HepG2 (cell line): ENCODE results near the gene EPB41L2. TPM values are rescaled to one million over a fixed set of nuclear protein-coding genes. Genes with fewer than 3 reads are reported as not detected.

Experiments
- ATAC-seq: fragments of 200-7000 bp; cut with Tn5 transposase; 3 replicates; pipeline ENCODE4 v1.9.1; 2020; ENCODE audit warnings: mild to moderate bottlenecking, moderate library complexity
- BruUV-seq: library from RNA; stranded (reverse); fragments of 400-500 nt; replicated peaks from 2 replicates; lab custom pipeline; 2021; lab: Mats Ljungman, UMichigan
- CTCF ChIA-PET: fragments of 300-600 bp; formaldehyde crosslinking; extraction: SDS; loops from one replicate; lab custom pipeline; 2021; ENCODE audit warnings: low total read pairs, inconsistent platforms, low intra/inter-chr PET ratio; lab: Yijun Ruan, JAX
- POLR2A ChIA-PET: fragments of 350-600 bp; sonication (Branson Sonifier 250); formaldehyde crosslinking; loops from one replicate; lab custom pipeline; 2020; ENCODE audit warnings: antibody characterized with exemption, inconsistent platforms; lab: Yijun Ruan, JAX
- DNase-seq: peaks from one replicate; pipeline ENCODE4 v3.0.0-alpha.2; 2015; ENCODE audit warnings: low spot score
- FAIRE-seq: peaks from 3 replicates; lab custom pipeline; 2011; peaks lifted over from hg19 to GRCh38; lab: Jason Lieb, UNC
- H2AFZ ChIP-seq: one replicate; pipeline ENCODE4 v1.6.1; 2011; ENCODE audit warnings: low read length, inconsistent platforms
- H3K27ac ChIP-seq: fragments of 300-600 bp; 3 replicates; pipeline ENCODE4 v1.8.0; 2011; ENCODE audit warnings: mixed run types, mild to moderate bottlenecking, mixed read lengths, low read length, inconsistent platforms; ENCODE audit not compliant: insufficient read depth; ENCODE audit errors: extremely low read length
- H3K27me3 ChIP-seq, 2 experiments: fragments of 200-600 bp in 1 of 2; 2 replicates in 1 of 2; 3 replicates in 1 of 2; pipeline versions ENCODE4 v1.6.0 to v1.8.0; 2011; ENCODE audit warnings: low read length in 2 of 2, mild to moderate bottlenecking in 2 of 2, moderate library complexity in 2 of 2, inconsistent platforms in 1 of 2; ENCODE audit not compliant: insufficient read depth in 2 of 2, control insufficient read depth in 1 of 2
- H3K36me3 ChIP-seq, 2 experiments: fragments of 200-600 bp in 1 of 2; replicated peaks in 1 of 2; 2 replicates in 1 of 2; 3 replicates in 1 of 2; pipeline versions ENCODE4 v1.5.1 to v1.8.0; 2011; ENCODE audit warnings: low read length in 2 of 2, inconsistent platforms in 1 of 2; ENCODE audit not compliant: insufficient read depth in 2 of 2, control insufficient read depth in 1 of 2
- H3K4me1 ChIP-seq: 2 replicates; pipeline ENCODE4 v1.5.1; 2012; ENCODE audit warnings: low read length, inconsistent platforms; ENCODE audit not compliant: insufficient read depth
- H3K4me2 ChIP-seq: 2 replicates; pipeline ENCODE4 v1.6.0; 2011; ENCODE audit warnings: low read depth, low read length, inconsistent platforms
- H3K4me3 ChIP-seq, 3 experiments: fragments of 200-600 bp in 1 of 3; sonication (generic), shearing (Covaris generic) in 1 of 3; replicated peaks in 1 of 3; 2 replicates each; pipeline ENCODE4 v1.5.1; 2011 to 2016; ENCODE audit warnings: low read length in 3 of 3, inconsistent platforms in 2 of 3, low read depth in 2 of 3, mild to moderate bottlenecking in 2 of 3, control low read depth in 1 of 3, mixed read lengths in 1 of 3; ENCODE audit not compliant: insufficient read depth in 1 of 3
- H3K79me2 ChIP-seq: one replicate; pipeline ENCODE4 v1.6.1; 2011; ENCODE audit warnings: low read length, inconsistent platforms; ENCODE audit not compliant: insufficient read depth
- H3K9ac ChIP-seq: 2 replicates; pipeline ENCODE4 v1.6.0; 2011; ENCODE audit warnings: mild to moderate bottlenecking, low read depth, low read length, inconsistent platforms; ENCODE audit not compliant: insufficient read depth
- H3K9me3 ChIP-seq: 2 replicates; pipeline ENCODE4 v1.5.1; 2012; ENCODE audit warnings: mild to moderate bottlenecking, low read length
- H4K20me1 ChIP-seq: 2 replicates; pipeline ENCODE4 v1.6.0; 2011; ENCODE audit warnings: inconsistent platforms, mild to moderate bottlenecking, low read length, moderate library complexity; ENCODE audit not compliant: insufficient read depth
- ATF7 ChIP-seq, 2 experiments: fragments of 450-650 bp in 1 of 2; sonication (generic) in 1 of 2; formaldehyde crosslinking in 1 of 2; IDR thresholded peaks; 2 replicates each; pipeline versions ENCODE4 v1.4.0 to v1.6.1; 2016 to 2020; ENCODE audit warnings: antibody characterized with exemption in 1 of 2, mild to moderate bottlenecking in 1 of 2, missing genetic modification reagents in 1 of 2
- KAT2B ChIP-seq: fragments of 150-350 bp; IDR thresholded peaks from 2 replicates; pipeline ENCODE4 v1.6.1; 2014; ENCODE audit warnings: low read depth, low read length, borderline replicate concordance
- KLF11 ChIP-seq: IDR thresholded peaks from 2 replicates; pipeline ENCODE4 v1.6.1; 2016; ENCODE audit warnings: missing compliant biosample characterization
- PITX1 ChIP-seq: sonication (generic); formaldehyde crosslinking; IDR thresholded peaks from 2 replicates; pipeline ENCODE4 v1.5.1; 2020; ENCODE audit warnings: mild to moderate bottlenecking, missing genetic modification reagents
- RBM39 ChIP-seq: fragments of 200-400 bp; formaldehyde crosslinking; IDR thresholded peaks from one replicate; pipeline ENCODE4 v1.6.1; 2018; ENCODE audit warnings: antibody characterized with exemption, mild to moderate bottlenecking, low read depth, low read length; ENCODE audit not compliant: poor library complexity, severe bottlenecking
- RORA ChIP-seq: sonication (generic); formaldehyde crosslinking; IDR thresholded peaks from 2 replicates; pipeline ENCODE4 v1.5.0; 2020; ENCODE audit warnings: mild to moderate bottlenecking, missing genetic modification reagents, moderate library complexity
- TRIM24 ChIP-seq: sonication (generic); formaldehyde crosslinking; IDR thresholded peaks from 2 replicates; pipeline ENCODE4 v1.8.0; 2022; ENCODE audit warnings: mild to moderate bottlenecking, missing genetic modification reagents
- ZBTB8A ChIP-seq: sonication (generic); formaldehyde crosslinking; IDR thresholded peaks from 2 replicates; pipeline ENCODE4 v1.4.0; 2020; ENCODE audit warnings: mild to moderate bottlenecking, low read depth, missing genetic modification reagents, borderline replicate concordance
- ZNF33A ChIP-seq: sonication (generic); formaldehyde crosslinking; IDR thresholded peaks from 2 replicates; pipeline ENCODE4 v1.5.1; 2020; ENCODE audit warnings: missing genetic modification reagents, mild to moderate bottlenecking, moderate library complexity, borderline replicate concordance
- ZNF350 ChIP-seq: sonication (generic); formaldehyde crosslinking; IDR thresholded peaks from 2 replicates; pipeline ENCODE4 v1.4.0; 2020; ENCODE audit warnings: mild to moderate bottlenecking, low read depth, missing genetic modification reagents, borderline replicate concordance
- ZNF576 ChIP-seq: sonication (generic); formaldehyde crosslinking; IDR thresholded peaks from 2 replicates; pipeline ENCODE4 v1.4.0; 2020; ENCODE audit warnings: mild to moderate bottlenecking, missing genetic modification reagents
- ZNF747 ChIP-seq: sonication (generic); formaldehyde crosslinking; IDR thresholded peaks from 2 replicates; pipeline ENCODE4 v1.8.1; 2023; ENCODE audit warnings: missing genetic modification reagents, mild to moderate bottlenecking, borderline replicate concordance
- ZNF780A ChIP-seq: sonication (generic); formaldehyde crosslinking; IDR thresholded peaks from 2 replicates; pipeline ENCODE4 v1.8.0; 2022; ENCODE audit warnings: mild to moderate bottlenecking, missing genetic modification reagents, moderate library complexity
- ZNF891 ChIP-seq: sonication (generic); formaldehyde crosslinking; IDR thresholded peaks from 2 replicates; pipeline ENCODE4 v1.5.0; 2020; ENCODE audit warnings: mild to moderate bottlenecking, missing genetic modification reagents
- WGBS: methylation state at CpG from one replicate; pipeline ENCODE4 v1.1.6; 2017; ENCODE audit warnings: low lambda C conversion rate; 5-methylcytosine and 5-hydroxymethylcytosine counted together
- in situ Hi-C: cut with HindIII; loops from 2 replicates; pipeline ENCODE4 v1.10.0; 2017; ENCODE audit warnings: low pct_unique_long_range_greater_than_20kb; ENCODE audit not compliant: extremely low pct_ligation_motif_present
- intact Hi-C: fragments of 100-400 bp; cut with micrococcal nuclease; formaldehyde crosslinking; loops from one replicate; pipeline ENCODE4 v1.10.0; 2022; ENCODE audit not compliant: unreplicated experiment
- polyA plus RNA-seq, 8 experiments: library from polyadenylated mRNA; depleted of rRNA in 3 of 8; stranded (reverse) in 7 of 8; unstranded in 1 of 8; fragments of >200 nt; fragmentation: Illumina TruSeq in 4 of 8; extraction: Trizol in 4 of 8; gene quantifications; 2 replicates each; pipeline versions ENCODE4 v1.2.1 to v1.2.3, GENCODE V29; 2011 to 2016; ENCODE audit warnings: low read depth in 4 of 8, missing spikeins in 1 of 8, mixed read lengths in 1 of 8; ENCODE audit not compliant: insufficient read depth in 1 of 8
- total RNA-seq, 5 experiments: library from RNA; depleted of rRNA; stranded (reverse); fragments of >200 nt; fragmentation: Illumina TruSeq; extraction: Trizol; gene quantifications; 2 replicates each; pipeline ENCODE4 v1.2.3, GENCODE V29; 2016; ENCODE audit warnings: low read depth in 1 of 5
- TF ChIP-seq, protein P1 (sequence below): fragments of 450-650 bp; IDR thresholded peaks from 2 replicates; pipeline ENCODE4 v1.6.1; 2017
- TF ChIP-seq, protein P2 (sequence below): IDR thresholded peaks from 2 replicates; pipeline ENCODE4 v1.6.1; 2016; ENCODE audit warnings: missing biosample characterization, missing genetic modification reagents, low read depth

Gene EPB41L2
- total and polyA plus RNA-seq, 2 of the 13 experiments (the other 11 are each of a cell fraction or from before 2014, with no cell fraction given), result 41.7 to 56.4 TPM

- no peak overlapping the region for H3K9ac ChIP-seq
- intact Hi-C loops (no loop called here), in situ Hi-C loops (no loop called here)
- TSS peak; percentile 7 for BruUV-seq
- H3K9me3 ChIP-seq, result peaks cover 13% of the 10 kb centered on the region
- no peak overlapping the region for H3K27ac ChIP-seq
- no peaks in the 10 kb centered on the region for H3K27me3 ChIP-seq
- peaks cover 0 to 9% of the 10 kb centered on the region in 2 experiments; a peak in 4 of 5 replicates for H3K36me3 ChIP-seq
- ATAC-seq (no peak), FAIRE-seq (no peak), DNase-seq (no peak)
- H3K79me2 ChIP-seq, result peaks cover 92% of the 10 kb centered on the region
- H3K4me1 ChIP-seq, result peaks cover 16% of the 10 kb centered on the region
- H2AFZ ChIP-seq, result no peak overlapping the region
- CTCF ChIA-PET, result no interaction called here
- no peak overlapping the region for H3K4me2 ChIP-seq
- POLR2A ChIA-PET, result interaction anchor here (1.2 kb wide), 1 partner anchor 13 kb away, joined by 3 read pairs; the partner anchor contains the start of gene EPB41L2
- no peaks in the 10 kb centered on the region; the same call in 1 of the 2 replicates for H4K20me1 ChIP-seq
- no peak overlapping the region for H3K4me3 ChIP-seq
- TF ChIP-seq, protein P1, sequence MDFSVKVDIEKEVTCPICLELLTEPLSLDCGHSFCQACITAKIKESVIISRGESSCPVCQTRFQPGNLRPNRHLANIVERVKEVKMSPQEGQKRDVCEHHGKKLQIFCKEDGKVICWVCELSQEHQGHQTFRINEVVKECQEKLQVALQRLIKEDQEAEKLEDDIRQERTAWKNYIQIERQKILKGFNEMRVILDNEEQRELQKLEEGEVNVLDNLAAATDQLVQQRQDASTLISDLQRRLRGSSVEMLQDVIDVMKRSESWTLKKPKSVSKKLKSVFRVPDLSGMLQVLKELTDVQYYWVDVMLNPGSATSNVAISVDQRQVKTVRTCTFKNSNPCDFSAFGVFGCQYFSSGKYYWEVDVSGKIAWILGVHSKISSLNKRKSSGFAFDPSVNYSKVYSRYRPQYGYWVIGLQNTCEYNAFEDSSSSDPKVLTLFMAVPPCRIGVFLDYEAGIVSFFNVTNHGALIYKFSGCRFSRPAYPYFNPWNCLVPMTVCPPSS, result no peak
- TF ChIP-seq ZNF33A (CRISPR knock-in tag), result no peak
- no peak for TF ChIP-seq PITX1 (CRISPR knock-in tag)
- no peak for TF ChIP-seq KLF11 (CRISPR knock-in tag)
- no peak for TF ChIP-seq ZBTB8A
- no peak for TF ChIP-seq RBM39
- TF ChIP-seq TRIM24, result no peak
- no peak for TF ChIP-seq KAT2B
- no peak for TF ChIP-seq ZNF576
- TF ChIP-seq RORA (CRISPR knock-in tag), result no peak
- no peak for TF ChIP-seq ZNF891 (CRISPR knock-in tag)
- TF ChIP-seq ZNF350 (CRISPR knock-in tag), result no peak
- TF ChIP-seq, protein P2, sequence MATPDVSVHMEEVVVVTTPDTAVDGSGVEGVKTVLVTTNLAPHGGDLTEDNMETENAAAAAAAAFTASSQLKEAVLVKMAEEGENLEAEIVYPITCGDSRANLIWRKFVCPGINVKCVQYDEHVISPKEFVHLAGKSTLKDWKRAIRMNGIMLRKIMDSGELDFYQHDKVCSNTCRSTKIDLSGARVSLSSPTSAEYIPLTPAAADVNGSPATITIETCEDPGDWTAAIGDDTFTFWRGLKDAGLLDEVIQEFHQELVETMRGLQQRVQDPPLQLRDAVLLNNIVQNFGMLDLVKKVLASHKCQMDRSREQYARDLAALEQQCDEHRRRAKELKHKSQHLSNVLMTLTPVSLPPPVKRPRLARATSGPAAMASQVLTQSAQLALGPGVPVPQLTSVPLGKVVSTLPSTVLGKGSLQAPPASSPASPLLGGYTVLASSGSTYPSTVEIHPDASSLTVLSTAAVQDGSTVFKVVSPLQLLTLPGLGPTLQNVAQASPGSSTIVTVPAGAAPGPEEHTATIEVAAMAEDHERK (CRISPR knock-in tag), result no peak
- no peak for TF ChIP-seq ZNF747 (CRISPR knock-in tag)
- no peak for TF ChIP-seq ZNF780A
- TF ChIP-seq ATF7 (IDR thresholded peaks at IDR 0.05), result no peak
- no peak for TF ChIP-seq ATF7 (CRISPR knock-in tag; IDR thresholded peaks at IDR 0.05)
- over 99% methylated on average over 3 of the region's 3 CpGs for WGBS
These were observed 13.4 kb downstream of the EPB41L2 start for GRCh38 chr6:131049608-131050007.
